Right lobe of liver (tissue), 4 donors: ENCODE measurements around the gene KCNH1.

ENCODE experiments used
- POLR2A ChIP-seq: fragments of 450-650 bp; IDR thresholded peaks from one replicate; pipeline ENCODE4 v1.6.1; 2017; ENCODE audit warnings: antibody characterized with exemption, mild to moderate bottlenecking
- TF ChIP-seq, protein P1 (sequence below), 4 donors: fragments of 200-600 bp in 3 of 4; fragments of 450-650 bp in 1 of 4; IDR thresholded peaks; one replicate each; pipeline versions ENCODE4 v1.5.1 to v1.8.0; 2016 to 2022; ENCODE audit warnings: antibody characterized with exemption in 4 of 4, mild to moderate bottlenecking in 2 of 4
- donor health status: DM: no; HTN: no; CAD: no.
- donor health status: DM: no; HTN: no; CAD: no.
- donor health status: DM: no; HTN: yes; CAD: no.

DNA sequence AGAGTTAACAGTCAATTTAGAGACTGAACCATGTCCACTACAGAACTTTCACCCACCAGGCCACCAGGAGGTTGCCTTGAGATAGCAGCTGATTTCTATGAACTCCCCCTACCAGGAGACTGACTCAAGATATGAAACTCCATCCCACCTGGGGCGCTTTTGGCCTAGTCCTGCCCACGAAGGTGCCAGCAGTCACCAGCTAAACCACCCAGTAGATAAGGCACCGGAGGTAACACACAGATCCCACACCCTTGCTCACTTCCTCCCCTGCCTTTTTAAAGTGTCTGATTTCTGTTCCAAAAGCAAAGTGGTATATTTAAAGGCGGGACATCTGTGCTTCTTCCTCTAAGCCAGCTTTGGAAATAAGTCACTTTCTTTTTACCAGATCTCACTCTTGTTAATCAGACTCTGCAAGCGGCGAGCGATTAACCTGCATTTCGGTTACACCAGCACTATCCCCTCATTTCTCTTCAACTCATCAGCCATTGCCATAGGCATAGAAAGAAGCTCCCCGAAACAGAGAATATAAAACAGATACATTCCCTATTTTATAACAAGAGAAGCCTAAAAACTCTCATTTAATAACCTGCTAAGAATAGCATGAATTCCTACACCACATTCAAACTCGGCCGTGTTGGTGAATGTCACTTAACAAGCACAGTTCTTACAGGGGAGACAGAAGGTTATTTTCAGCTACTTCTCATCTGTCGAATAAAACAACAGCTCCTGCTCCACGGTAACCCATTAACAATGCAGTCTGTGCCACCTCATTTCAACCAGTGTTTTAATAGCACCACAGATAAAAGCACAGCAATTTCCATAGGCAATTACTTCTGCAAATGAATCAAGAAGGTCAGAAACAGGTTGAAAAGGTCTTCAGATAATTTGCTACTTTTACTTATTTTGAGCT is 318.1 kb downstream of the KCNH1 start:
- TF ChIP-seq, protein P1, sequence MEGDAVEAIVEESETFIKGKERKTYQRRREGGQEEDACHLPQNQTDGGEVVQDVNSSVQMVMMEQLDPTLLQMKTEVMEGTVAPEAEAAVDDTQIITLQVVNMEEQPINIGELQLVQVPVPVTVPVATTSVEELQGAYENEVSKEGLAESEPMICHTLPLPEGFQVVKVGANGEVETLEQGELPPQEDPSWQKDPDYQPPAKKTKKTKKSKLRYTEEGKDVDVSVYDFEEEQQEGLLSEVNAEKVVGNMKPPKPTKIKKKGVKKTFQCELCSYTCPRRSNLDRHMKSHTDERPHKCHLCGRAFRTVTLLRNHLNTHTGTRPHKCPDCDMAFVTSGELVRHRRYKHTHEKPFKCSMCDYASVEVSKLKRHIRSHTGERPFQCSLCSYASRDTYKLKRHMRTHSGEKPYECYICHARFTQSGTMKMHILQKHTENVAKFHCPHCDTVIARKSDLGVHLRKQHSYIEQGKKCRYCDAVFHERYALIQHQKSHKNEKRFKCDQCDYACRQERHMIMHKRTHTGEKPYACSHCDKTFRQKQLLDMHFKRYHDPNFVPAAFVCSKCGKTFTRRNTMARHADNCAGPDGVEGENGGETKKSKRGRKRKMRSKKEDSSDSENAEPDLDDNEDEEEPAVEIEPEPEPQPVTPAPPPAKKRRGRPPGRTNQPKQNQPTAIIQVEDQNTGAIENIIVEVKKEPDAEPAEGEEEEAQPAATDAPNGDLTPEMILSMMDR (IDR thresholded peaks at IDR 0.05): no peak
- no peak for TF ChIP-seq POLR2A
